Gastrocnemius medialis (tissue), 4 donors: ENCODE data around the gene SLK.

Experiments
- POLR2A ChIP-seq, 2 donors: fragments of 450-650 bp; IDR thresholded peaks; one replicate each; pipeline ENCODE4 v1.6.1; 2017; ENCODE audit warnings: antibody characterized with exemption in 2 of 2, mild to moderate bottlenecking in 2 of 2, moderate library complexity in 2 of 2
- TF ChIP-seq, protein P1 (sequence below), 5 experiments: fragments of 450-650 bp in 3 of 5; fragments of 200-600 bp in 2 of 5; sonication (generic) in 2 of 5; IDR thresholded peaks in 4 of 5; conservative IDR thresholded peaks in 1 of 5; 1 replicate in 4 of 5; 2 replicates in 1 of 5; pipeline ENCODE4 v1.5.1; 2016 to 2019; ENCODE audit warnings: antibody characterized with exemption in 5 of 5, mild to moderate bottlenecking in 3 of 5, moderate library complexity in 3 of 5

GRCh38 chr10:104016661-104017060 lies 49.7 kb downstream of the SLK start:
- TF ChIP-seq, protein P1, sequence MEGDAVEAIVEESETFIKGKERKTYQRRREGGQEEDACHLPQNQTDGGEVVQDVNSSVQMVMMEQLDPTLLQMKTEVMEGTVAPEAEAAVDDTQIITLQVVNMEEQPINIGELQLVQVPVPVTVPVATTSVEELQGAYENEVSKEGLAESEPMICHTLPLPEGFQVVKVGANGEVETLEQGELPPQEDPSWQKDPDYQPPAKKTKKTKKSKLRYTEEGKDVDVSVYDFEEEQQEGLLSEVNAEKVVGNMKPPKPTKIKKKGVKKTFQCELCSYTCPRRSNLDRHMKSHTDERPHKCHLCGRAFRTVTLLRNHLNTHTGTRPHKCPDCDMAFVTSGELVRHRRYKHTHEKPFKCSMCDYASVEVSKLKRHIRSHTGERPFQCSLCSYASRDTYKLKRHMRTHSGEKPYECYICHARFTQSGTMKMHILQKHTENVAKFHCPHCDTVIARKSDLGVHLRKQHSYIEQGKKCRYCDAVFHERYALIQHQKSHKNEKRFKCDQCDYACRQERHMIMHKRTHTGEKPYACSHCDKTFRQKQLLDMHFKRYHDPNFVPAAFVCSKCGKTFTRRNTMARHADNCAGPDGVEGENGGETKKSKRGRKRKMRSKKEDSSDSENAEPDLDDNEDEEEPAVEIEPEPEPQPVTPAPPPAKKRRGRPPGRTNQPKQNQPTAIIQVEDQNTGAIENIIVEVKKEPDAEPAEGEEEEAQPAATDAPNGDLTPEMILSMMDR (IDR thresholded peaks at IDR 0.05 in 4 of 5, conservative IDR thresholded peaks at IDR 0.05 in 1 of 5), result no peak
- no peak for TF ChIP-seq POLR2A (IDR thresholded peaks at IDR 0.05)
